GM18517 (cell line): ENCODE data around the gene ZNF776.
"Not testable (repeated sequence)": the region's sequence is repeated elsewhere in the genome, so short reads cannot be mapped to it uniquely, and the experiment has no call there.

ENCODE experiments used
- ATAC-seq: cut with Tn5 transposase; IDR thresholded peaks from one replicate; pipeline ENCODE4 v1.9.1; 2021; ENCODE audit warnings: mild to moderate bottlenecking, moderate library complexity; ENCODE audit not compliant: unreplicated experiment

Gene ZNF776

GRCh38 chr19:57776764-57777296, 30.2 kb downstream of the ZNF776 start:
- no peak for ATAC-seq

- ATAC-seq, result no peak
These were observed 31.7 kb downstream of the ZNF776 start for GRCh38 chr19:57778336-57778735.

GRCh38 chr19:57779220-57779845, 32.7 kb downstream of the ZNF776 start:
- ATAC-seq, result no peak

- ATAC-seq, result no peak
These were observed 39.7 kb downstream of the ZNF776 start for GRCh38 chr19:57786286-57786685.

- ATAC-seq, result no peak
These were observed 40.3 kb downstream of the ZNF776 start for GRCh38 chr19:57786906-57787305.

- ATAC-seq, result no peak
These were observed 41.6 kb downstream of the ZNF776 start for GRCh38 chr19:57788114-57788692.

- ATAC-seq, result no peak
These were observed 42.7 kb downstream of the ZNF776 start for GRCh38 chr19:57789288-57789687.

- not testable (repeated sequence) for ATAC-seq
These were observed 50.0 kb downstream of the ZNF776 start for GRCh38 chr19:57796580-57796979.

GRCh38 chr19:57800696-57801095, 54.1 kb downstream of the ZNF776 start:
- no peak for ATAC-seq

GRCh38 chr19:57802269-57802668, 55.7 kb downstream of the ZNF776 start:
- no peak for ATAC-seq

- no peak for ATAC-seq
These were observed 56.6 kb downstream of the ZNF776 start for GRCh38 chr19:57803265-57803593.

- no peak for ATAC-seq
These were observed 57.1 kb downstream of the ZNF776 start for GRCh38 chr19:57803594-57804325.

- no peak for ATAC-seq
These were observed 60.9 kb downstream of the ZNF776 start for GRCh38 chr19:57807541-57807940.
